ENCODE measurements around the gene KRT222. TPM values are rescaled to one million over a fixed set of nuclear protein-coding genes. Genes with fewer than 3 reads are reported as not detected.
A peak's percentile ranks its signal among the peaks of the same experiment; 100 is the strongest.

Gene KRT222
- total RNA-seq, 2 experiments from 2014 or later = not detected

DNA sequence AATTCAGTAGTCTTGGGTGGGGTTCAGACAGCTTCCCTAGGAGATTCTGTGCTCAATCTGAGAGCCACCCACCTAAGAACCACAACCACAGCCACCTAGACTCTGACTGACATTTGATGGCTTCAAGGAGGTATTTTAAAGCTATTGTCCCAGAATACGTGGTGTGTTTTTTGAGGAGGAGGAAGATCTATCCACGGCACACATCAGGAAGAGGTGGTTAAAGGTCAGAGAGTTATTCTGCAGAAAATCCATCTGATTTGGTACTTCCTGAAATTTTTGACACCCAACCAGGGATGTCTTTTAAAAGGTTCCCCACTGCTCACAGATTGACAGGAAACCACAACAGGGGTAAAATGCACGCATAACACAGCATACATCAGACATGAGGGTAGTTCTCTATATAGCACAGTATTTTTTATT is 42.5 kb downstream of the KRT222 start:
- no peak overlapping the region for H3K4me3 Mint-ChIP-seq

DNA sequence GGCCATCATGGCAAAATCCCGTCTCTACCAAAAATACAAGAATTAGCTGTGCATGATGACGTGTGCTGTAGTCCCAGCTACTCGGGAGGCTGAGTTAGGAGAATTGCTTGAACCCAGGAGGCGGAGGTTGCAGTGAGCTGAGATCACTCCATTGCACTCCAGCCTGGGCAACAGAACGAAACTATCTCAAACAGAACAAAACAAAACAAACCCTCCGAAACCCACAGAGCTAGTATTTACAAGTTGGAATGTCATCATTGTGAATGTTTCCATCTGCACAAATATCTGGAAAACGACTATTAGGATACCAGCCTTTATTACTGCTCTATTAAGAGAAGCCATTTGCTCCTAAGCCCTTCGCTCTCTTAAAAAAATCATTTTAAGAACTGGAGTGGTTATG is 43.4 kb downstream of the KRT222 start:
- intact Hi-C loops (cut with micrococcal nuclease) = loop anchor here (2.0 to 5.0 kb wide), 4 partner anchors 25 to 1026 kb away; partner anchors contain the start of gene SMARCE1
- no peak for DNase-seq
- Mint-ChIP-seq H3K27me3 (ENCODE audit: low read depth) (no peaks in the 10 kb centered on the region), H3K27ac (no peak overlapping the region), H3K4me3 (no peak overlapping the region), H3K36me3 (ENCODE audit: low read depth) (no peaks in the 10 kb centered on the region), H3K9me3 (no peaks in the 10 kb centered on the region), H3K4me1 (ENCODE audit: low read depth) (peaks cover 58% of the 10 kb centered on the region)
- CTCF ChIA-PET = interaction anchor here (0.8 to 1.5 kb wide), 2 partner anchors 89 to 155 kb away, joined by 3 read pairs; no protein-coding TSS in a partner anchor

More for the DNA sequence above, 42.5 kb downstream of the KRT222 start:
- Mint-ChIP-seq H3K27me3 (ENCODE audit: low read depth) (no peaks in the 10 kb centered on the region), H3K27ac (no peak overlapping the region), H3K36me3 (ENCODE audit: low read depth) (peaks cover 2% of the 10 kb centered on the region), H3K9me3 (no peaks in the 10 kb centered on the region), H3K4me1 (ENCODE audit: low read depth) (peaks cover 51% of the 10 kb centered on the region)
- intact Hi-C loops (cut with micrococcal nuclease) = loop anchor here (5.0 kb wide), 2 partner anchors 700 to 1025 kb away; no protein-coding TSS in a partner anchor
- DNase-seq = no peak
- CTCF ChIA-PET = interaction anchor here (0.6 to 0.8 kb wide), 2 partner anchors 11 to 154 kb away, joined by 3 read pairs; no protein-coding TSS in a partner anchor

DNA sequence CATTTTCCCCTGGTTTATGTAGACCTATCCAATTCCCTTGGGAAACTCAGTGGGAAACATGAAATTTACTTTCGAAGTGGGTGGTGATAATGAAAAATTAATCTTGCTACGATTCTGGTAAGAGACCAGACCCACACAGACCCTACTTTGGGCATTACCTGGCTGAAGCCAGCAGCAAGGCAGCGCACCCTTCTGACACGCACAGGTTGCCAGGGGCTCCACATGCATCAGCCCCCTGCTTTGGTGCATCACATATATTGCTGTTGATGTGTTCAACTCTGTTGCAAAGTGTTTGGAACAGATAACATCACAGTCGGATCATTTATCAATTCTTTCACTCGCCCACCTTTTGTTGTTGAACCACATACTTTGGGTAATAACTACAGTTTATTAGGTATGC is 44.0 kb downstream of the KRT222 start:
- H3K27me3 Mint-ChIP-seq (ENCODE audit: low read depth) = no peaks in the 10 kb centered on the region
- no peak for DNase-seq
- H3K9me3 Mint-ChIP-seq = no peaks in the 10 kb centered on the region
- CTCF ChIA-PET = interaction anchor here (0.7 to 1.9 kb wide), 6 partner anchors 14 to 88 kb away, joined by 3 to 10 read pairs (median 6); no protein-coding TSS in a partner anchor
- intact Hi-C loops (cut with micrococcal nuclease) = loop anchor here (2.0 to 5.0 kb wide), 4 partner anchors 26 to 1026 kb away; partner anchors contain the start of gene SMARCE1
- H3K27ac Mint-ChIP-seq = peak overlapping the region; percentile 67
- peak overlapping the region; percentile 38 for H3K4me3 Mint-ChIP-seq
- no peaks in the 10 kb centered on the region for H3K36me3 Mint-ChIP-seq (ENCODE audit: low read depth)
- H3K4me1 Mint-ChIP-seq (ENCODE audit: low read depth) = peaks cover 64% of the 10 kb centered on the region

DNA sequence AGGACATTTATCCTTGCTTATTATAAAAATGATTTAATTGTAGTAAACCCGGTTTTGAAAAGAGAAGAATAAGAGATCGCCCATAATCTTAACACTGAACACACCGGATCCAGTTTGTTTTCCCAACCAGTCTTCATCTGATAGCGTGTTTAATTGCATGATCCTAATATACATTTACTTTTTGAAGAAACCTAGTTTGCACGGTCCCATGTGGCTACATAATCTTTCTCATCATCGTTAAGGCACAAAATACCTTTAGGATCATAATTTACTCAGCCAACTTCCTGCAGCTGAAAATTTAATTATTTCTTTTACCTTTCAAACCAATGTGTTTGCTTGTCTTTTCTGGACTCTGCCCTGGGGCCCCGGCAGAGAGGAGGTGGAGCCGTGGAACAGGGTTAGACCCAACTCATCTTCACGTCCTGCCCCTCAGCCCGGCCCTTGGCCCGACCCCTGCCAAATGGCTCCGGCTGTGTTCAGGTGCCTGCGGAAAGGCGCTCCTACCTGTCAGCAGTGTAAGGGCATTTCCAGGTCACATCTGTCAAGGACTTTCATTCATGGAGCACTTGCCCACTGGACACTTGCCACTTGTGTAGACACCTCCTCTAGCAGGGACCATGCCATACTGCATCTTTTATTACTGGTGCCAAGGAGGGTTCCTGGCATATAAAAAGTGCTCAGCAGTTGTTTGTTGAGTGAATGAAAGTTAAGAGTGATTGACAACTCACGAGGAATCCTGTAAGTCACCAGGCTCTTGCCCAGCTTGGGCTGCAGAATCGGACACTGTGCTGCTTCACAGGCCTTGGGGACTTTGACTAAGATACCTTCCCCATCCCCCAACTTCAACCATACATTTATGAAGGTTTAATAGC is 46.0 kb downstream of the KRT222 start:
- Mint-ChIP-seq H3K27me3 (ENCODE audit: low read depth) (no peaks in the 10 kb centered on the region), H3K4me3 (peak overlapping the region; percentile 67), H3K9me3 (no peaks in the 10 kb centered on the region), H3K36me3 (ENCODE audit: low read depth) (no peaks in the 10 kb centered on the region), H3K4me1 (ENCODE audit: low read depth) (peaks cover 69% of the 10 kb centered on the region), H3K27ac (no peak overlapping the region)
- intact Hi-C loops (cut with micrococcal nuclease) = no loop called here
- no peak for DNase-seq
- CTCF ChIA-PET = interaction anchor here (0.6 to 2.6 kb wide), 17 partner anchors 10 to 474 kb away, joined by 3 to 11 read pairs (median 4); no protein-coding TSS in a partner anchor

DNA sequence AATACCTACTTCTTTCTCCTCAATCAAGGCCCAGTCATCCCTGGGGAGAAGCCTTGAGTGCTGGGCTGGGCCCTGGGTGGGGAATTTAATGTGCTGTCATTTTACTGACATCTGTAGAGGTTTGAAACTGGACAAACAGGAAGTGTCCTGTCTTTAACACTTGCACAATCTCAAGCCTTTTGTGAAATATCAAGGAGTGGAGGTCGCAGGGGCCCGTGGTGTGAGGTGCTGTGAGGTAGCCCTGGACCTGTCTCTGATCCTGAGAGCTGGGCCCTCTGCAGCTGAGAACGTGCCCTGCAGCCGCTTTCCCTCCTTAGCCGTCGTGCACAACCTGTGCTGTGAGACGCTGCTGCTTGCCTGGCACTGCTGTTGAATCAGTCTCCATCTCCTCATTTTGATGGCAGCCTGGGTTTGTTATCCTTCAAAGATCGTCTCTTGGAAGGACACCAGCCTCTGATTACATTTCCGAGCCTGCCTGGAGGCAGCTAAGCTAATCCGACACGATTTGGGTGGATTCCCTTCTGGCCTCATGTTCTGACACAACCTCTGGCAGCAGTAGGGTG is 47.2 kb downstream of the KRT222 start:
- intact Hi-C loops (cut with micrococcal nuclease) = no loop called here
- no peaks in the 10 kb centered on the region for H3K27me3 Mint-ChIP-seq (ENCODE audit: low read depth)
- H3K27ac Mint-ChIP-seq = no peak overlapping the region
- no peaks in the 10 kb centered on the region for H3K36me3 Mint-ChIP-seq (ENCODE audit: low read depth)
- CTCF ChIA-PET = interaction anchor here (0.6 to 11.7 kb wide), 6 partner anchors 10 to 255 kb away, joined by 3 to 205 read pairs (median 6); partner anchors contain the start of gene CCR7
- peaks cover 74% of the 10 kb centered on the region for H3K4me1 Mint-ChIP-seq (ENCODE audit: low read depth)
- H3K4me3 Mint-ChIP-seq = no peak overlapping the region
- H3K9me3 Mint-ChIP-seq = no peaks in the 10 kb centered on the region
- DNase-seq = no peak

DNA sequence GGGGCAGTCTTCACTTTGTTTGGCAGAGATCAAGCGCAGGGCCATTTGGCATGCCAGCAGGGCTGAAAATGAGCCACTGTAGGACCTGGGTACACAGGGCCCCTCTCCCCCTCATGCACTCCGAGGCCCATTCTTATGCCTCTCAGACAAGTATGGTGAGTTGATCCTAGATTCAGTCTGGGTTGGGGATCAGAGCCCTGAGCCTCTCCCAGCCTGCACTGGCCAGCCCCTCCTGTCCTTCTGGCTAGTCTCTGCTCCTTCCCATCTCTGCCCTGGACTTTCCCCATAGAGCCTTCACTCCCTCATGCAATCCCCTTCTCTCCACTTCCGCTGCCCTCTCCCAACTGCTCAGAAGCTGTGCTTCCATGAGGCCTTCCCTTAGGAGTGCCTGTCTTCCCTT is 48.4 kb downstream of the KRT222 start:
- no peaks in the 10 kb centered on the region for H3K9me3 Mint-ChIP-seq
- DNase-seq = no peak
- H3K4me3 Mint-ChIP-seq = no peak overlapping the region
- peaks cover 73% of the 10 kb centered on the region for H3K4me1 Mint-ChIP-seq (ENCODE audit: low read depth)
- H3K27me3 Mint-ChIP-seq (ENCODE audit: low read depth) = no peaks in the 10 kb centered on the region
- H3K36me3 Mint-ChIP-seq (ENCODE audit: low read depth) = no peaks in the 10 kb centered on the region
- CTCF ChIA-PET = interaction anchor here (1.2 to 11.7 kb wide), 10 partner anchors 11 to 254 kb away, joined by 3 to 205 read pairs (median 18); partner anchors contain the start of genes CCR7 and SMARCE1
- H3K27ac Mint-ChIP-seq = peak overlapping the region; percentile 14
- intact Hi-C loops (cut with micrococcal nuclease) = no loop called here

DNA sequence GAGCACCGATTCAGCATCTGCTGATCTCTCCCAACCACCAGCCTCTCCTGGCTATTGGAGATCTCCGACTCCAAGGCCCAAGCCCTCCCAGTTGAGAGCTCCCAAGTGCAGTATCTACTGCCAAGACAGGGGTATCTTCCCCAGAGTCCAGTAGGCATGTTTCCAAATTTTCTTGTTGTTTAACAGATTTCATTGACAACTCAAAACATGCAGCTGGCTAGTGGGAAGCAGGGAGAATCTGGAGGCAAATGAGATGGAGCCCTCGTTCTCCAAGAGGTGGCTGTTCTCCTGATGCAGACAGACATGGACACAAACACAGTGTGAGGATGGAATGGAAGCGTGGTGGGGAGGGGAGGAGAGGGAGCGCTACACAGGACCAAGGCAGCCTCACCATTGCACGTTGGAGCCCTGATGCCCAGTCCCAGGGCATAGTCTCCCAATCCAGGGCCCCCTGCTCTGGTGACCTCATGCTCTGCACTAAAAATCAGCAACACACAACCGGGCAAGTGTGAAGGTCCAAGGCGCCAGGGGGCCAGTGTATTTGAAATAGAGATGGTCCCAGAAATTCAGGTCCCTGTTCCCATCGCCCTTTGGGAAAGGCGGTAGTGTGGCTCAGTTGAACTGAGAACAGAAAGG is 49.0 kb downstream of the KRT222 start:
- H3K27me3 Mint-ChIP-seq (ENCODE audit: low read depth) = no peaks in the 10 kb centered on the region
- H3K4me1 Mint-ChIP-seq (ENCODE audit: low read depth) = peaks cover 76% of the 10 kb centered on the region
- no peaks in the 10 kb centered on the region for H3K36me3 Mint-ChIP-seq (ENCODE audit: low read depth)
- peak overlapping the region; percentile 13 for H3K4me3 Mint-ChIP-seq
- H3K9me3 Mint-ChIP-seq = no peaks in the 10 kb centered on the region
- no peak for DNase-seq
- intact Hi-C loops (cut with micrococcal nuclease) = loop anchor here (1.0 to 2.0 kb wide), 9 partner anchors 11 to 257 kb away; no protein-coding TSS in a partner anchor
- H3K27ac Mint-ChIP-seq = peak overlapping the region; percentile 89
- CTCF ChIA-PET = interaction anchor here (0.6 to 11.7 kb wide), 26 partner anchors 12 to 932 kb away, joined by 3 to 205 read pairs (median 5); partner anchors contain the start of genes CCR7 and SMARCE1

DNA sequence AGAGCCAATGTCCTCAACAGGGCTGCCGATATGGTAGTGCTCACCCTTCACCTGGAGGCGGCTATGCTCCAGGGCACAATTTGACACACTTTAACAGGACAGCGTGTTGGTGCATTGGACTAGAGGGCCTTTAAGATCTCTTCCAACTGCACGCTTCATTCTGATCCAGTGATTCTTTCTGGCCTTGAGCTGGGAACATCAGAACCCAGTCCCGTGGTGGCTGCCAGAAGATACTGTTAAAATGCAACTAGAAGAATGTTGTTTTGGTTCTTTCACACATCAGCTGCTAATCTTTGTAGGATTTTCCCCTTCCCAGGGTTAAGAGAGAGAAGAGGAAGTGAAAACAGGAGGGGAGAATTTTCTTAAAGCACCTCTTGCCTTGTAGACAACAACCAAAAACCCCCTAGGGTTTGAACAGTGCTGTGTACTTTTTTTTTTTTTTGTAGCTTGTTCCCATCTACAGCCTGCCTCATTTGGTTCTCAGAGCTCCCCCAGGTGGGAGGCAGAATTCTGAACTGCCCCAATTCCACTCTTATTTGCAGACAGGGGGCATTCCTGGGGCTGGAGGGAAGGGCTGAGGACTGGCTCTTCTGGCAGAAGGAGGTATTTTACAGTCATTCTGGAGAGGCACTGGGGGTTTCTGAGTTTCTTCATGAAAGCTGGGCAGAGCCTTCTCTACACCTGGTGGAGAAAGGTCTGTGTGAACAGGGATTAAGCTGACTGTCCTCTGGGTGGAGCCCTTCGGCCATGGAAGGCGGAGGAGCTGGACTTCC is 49.7 kb downstream of the KRT222 start:
- Mint-ChIP-seq H3K9me3 (no peaks in the 10 kb centered on the region), H3K4me3 (peak overlapping the region; percentile 13), H3K27ac (peak overlapping the region; percentile 89), H3K36me3 (ENCODE audit: low read depth) (no peaks in the 10 kb centered on the region), H3K4me1 (ENCODE audit: low read depth) (peaks cover 76% of the 10 kb centered on the region), H3K27me3 (ENCODE audit: low read depth) (no peaks in the 10 kb centered on the region)
- intact Hi-C loops (cut with micrococcal nuclease) = loop anchor here (1.0 to 2.0 kb wide), 9 partner anchors 10 to 256 kb away; no protein-coding TSS in a partner anchor
- CTCF ChIA-PET = interaction anchor here (0.6 to 11.7 kb wide), 34 partner anchors 12 to 933 kb away, joined by 3 to 205 read pairs (median 4); partner anchors contain the start of genes CCR7, SMARCE1 and TOP2A
- peak; percentile 84 for DNase-seq

DNA sequence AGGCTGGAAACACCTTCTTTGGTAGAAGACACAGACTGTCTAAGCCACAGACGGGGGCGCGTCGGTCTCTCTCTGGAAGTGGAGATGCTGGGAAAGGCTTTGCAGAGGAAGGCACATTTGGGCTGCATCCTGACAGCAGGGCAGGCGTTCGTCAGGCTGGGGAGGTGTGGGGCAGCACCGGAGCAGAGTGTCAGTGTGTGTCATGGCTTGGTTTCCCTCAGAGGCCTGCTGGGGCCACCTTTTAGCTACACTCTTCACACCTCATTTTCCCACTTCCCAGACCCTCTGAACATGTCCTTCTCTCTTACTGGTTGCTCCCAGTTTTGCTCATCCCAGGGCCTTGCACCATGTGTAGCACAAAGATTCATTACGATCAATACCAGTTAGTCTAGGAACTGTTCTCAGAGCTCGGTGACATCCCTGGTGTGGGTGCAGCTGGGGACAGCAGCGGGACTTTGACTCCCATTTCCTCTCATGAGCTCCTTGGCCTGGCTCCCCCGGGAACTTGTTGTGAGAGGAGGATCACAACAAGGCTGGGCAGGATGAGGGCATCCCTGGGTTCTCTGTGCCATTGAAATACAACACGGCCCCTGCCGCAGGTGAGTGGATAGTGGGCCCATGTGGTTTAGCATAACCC is 50.4 kb downstream of the KRT222 start:
- Mint-ChIP-seq H3K27ac (peak overlapping the region; percentile 89), H3K4me3 (peak overlapping the region; percentile 13), H3K27me3 (ENCODE audit: low read depth) (no peaks in the 10 kb centered on the region), H3K9me3 (no peaks in the 10 kb centered on the region), H3K4me1 (ENCODE audit: low read depth) (peaks cover 75% of the 10 kb centered on the region), H3K36me3 (ENCODE audit: low read depth) (no peaks in the 10 kb centered on the region)
- intact Hi-C loops (cut with micrococcal nuclease) = loop anchor here (1.0 to 5.0 kb wide), 10 partner anchors 9 to 256 kb away; no protein-coding TSS in a partner anchor
- CTCF ChIA-PET = interaction anchor here (0.6 to 11.7 kb wide), 29 partner anchors 11 to 326 kb away, joined by 3 to 205 read pairs (median 5); partner anchors contain the start of genes CCR7, SMARCE1 and TOP2A
- peak; percentile 77 for DNase-seq

DNA sequence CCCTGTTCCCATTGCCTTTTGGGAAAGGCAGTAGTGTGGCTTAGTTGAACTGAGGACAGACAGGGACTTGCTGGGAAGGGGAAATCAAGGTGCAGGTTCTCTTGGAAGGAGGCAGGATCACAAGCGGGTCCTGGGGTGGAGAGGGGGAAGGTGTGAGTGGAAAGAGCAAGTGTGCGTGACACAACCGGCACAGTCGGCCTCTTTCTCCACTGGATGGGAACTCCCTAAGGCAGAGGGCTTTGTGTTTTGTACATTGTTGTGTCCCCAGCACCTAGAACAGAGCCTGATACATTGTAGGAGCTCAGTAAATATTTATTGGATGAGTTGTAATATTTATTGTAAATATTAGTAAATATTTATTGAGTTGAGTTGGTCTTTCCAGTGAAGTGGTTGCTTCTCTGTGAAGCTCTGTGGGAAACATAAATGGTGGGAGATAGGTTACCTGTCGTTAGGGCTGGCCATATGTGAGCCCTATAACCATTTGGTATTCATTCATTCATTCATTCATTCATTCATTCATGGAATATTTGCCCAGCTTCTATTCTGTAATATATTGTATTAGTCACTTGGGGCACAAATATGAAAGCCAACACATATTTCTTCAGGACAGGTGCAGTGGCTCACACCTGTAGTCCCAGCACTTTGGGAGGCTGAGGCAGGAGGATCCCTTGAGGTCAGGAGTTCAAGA is 51.4 kb downstream of the KRT222 start:
- Mint-ChIP-seq H3K27ac (peak overlapping the region; percentile 87), H3K4me3 (peak overlapping the region; percentile 61), H3K36me3 (ENCODE audit: low read depth) (no peaks in the 10 kb centered on the region), H3K9me3 (no peaks in the 10 kb centered on the region), H3K27me3 (ENCODE audit: low read depth) (no peaks in the 10 kb centered on the region), H3K4me1 (ENCODE audit: low read depth) (peaks cover 80% of the 10 kb centered on the region)
- no peak for DNase-seq
- CTCF ChIA-PET = interaction anchor here (0.6 to 11.7 kb wide), 8 partner anchors 10 to 214 kb away, joined by 3 to 205 read pairs (median 21); partner anchors contain the start of gene CCR7
- intact Hi-C loops (cut with micrococcal nuclease) = loop anchor here (2.0 to 5.0 kb wide), 3 partner anchors 169 to 255 kb away; no protein-coding TSS in a partner anchor

All from activated naive CD4-positive, alpha-beta T cell treated with anti-CD3 and anti-CD28 coated beads for 36 hours (primary cell).